ENCODE measurements around the gene SLC1A2.

SLC1A2 gene

DNA sequence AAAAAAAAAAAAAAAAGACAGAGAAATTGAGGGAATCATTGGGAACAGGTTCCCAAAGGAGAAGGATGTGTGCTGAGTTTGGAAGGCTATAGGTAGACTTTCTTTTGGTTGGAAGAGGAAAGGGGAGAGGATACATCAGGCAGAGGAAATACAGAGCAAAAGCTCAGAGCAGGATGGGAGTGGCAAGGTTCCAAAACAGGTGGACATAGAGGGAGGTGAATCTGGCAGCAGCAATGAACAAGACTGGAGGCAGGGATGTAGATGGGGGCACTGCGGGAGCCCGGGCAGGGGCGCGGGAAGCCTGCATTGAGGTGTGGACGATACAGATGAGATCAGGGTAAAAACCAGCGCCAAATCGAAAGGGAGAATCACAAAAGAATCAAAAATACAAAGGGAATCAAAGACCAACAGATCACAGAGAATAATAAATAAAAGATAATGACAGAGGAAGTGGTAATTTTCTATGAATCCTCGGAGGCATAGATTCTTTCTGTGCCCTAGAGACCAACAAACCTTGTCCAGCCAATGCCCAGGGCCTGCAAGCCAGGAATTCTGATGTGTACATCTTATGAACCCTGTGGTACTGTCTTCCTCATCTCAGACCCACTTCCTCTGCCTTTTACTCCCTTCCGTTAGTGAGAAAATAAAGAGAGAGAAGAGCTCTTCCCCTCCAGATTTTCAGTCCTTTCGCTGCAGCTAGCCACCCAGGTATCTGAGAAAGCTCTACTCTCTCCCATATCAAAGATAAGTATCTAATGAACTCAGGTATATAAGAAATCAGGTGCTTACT is 70.3 kb downstream of the SLC1A2 start:
- DNase-seq (ENCODE audit: low read depth in 2 of 2): no peak

DNA sequence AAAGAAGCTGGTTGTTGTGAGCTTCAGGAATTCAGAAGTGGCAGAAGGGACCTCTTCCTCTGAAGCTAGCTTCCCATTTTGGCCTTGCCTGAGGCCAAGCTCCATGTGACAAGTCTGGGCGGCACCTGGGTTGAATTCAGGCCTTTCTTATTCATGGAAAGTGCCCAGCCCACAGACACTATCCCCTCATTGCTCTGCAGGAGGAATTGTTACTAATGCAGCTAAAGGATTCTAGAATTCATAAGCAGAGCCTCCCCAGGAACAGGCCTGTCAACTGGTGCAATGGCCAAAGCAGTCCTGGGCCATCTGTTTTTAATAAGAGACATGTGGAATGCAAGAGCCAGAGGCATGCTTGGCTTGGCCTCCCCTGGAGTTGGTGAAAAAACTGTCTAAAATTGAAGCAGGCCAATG is 71.4 kb downstream of the SLC1A2 start:
- DNase-seq (ENCODE audit: low read depth in 2 of 2): no peak

DNA sequence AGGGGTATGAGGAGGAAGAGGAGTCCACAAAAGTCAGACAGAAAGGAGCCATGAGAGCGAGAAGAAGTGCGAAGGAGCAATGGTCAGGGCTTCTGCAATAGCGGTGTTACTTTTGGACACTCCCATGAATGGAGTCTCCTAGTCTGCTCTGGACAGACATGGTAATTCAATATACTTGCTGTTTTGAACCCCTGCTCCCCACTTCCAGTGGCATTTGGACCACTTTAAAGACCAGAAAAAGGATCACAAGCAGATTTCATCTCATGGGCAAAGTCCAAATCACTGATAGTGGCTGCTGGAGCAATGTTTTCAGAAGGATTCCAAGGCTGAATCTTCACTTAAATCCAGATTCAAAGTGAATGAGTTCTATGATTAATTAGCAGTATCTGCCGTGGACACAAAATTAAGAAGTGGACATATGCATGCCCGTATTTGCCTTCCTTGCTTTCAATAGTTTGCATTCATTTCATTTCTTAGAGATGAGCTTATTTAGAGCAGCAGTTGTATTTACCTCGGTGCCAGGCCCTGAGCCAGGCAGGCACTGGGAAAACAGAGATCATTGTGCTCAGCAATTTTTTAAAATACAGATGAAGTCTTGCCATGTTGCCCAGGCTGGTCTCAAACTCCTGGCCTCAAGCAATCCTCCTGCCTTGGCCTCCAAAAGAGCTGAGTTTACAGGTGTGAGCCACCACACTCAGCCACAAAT is 72.0 kb downstream of the SLC1A2 start:
- no peak for DNase-seq (ENCODE audit: low read depth in 2 of 2)

DNA sequence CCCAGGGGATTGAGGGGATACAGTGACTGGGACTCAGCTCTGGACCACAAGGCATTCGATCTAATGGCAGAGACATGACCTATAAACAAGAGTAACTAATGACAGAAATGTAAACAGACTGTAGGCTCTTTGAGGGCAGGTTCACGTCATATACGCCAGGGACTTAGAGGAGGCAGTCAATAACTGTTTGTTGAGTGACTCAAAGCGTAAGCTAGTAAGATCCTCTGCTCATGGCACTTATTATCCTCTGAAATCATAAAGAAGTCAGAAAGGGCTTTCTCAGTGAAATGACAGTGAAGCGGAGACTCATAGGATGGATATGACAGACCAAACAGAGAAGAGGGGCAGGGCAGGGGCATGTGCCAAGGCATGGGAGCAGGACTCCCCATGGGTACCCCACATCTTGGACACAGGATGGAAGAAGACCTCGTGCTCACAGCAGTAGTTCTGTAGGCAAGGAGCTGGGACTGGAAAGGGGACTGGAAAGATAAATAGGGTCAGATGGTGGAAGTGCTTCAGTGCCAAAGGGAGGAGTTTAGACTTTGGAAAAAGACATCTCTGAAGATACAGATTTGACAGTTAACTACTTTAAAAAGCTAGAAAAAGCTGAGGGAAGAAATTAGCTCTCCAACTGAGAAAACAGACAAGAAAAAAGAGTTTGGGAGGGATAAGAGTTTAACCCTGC is 72.7 kb downstream of the SLC1A2 start:
- no peak for DNase-seq (ENCODE audit: low read depth in 2 of 2)

DNA sequence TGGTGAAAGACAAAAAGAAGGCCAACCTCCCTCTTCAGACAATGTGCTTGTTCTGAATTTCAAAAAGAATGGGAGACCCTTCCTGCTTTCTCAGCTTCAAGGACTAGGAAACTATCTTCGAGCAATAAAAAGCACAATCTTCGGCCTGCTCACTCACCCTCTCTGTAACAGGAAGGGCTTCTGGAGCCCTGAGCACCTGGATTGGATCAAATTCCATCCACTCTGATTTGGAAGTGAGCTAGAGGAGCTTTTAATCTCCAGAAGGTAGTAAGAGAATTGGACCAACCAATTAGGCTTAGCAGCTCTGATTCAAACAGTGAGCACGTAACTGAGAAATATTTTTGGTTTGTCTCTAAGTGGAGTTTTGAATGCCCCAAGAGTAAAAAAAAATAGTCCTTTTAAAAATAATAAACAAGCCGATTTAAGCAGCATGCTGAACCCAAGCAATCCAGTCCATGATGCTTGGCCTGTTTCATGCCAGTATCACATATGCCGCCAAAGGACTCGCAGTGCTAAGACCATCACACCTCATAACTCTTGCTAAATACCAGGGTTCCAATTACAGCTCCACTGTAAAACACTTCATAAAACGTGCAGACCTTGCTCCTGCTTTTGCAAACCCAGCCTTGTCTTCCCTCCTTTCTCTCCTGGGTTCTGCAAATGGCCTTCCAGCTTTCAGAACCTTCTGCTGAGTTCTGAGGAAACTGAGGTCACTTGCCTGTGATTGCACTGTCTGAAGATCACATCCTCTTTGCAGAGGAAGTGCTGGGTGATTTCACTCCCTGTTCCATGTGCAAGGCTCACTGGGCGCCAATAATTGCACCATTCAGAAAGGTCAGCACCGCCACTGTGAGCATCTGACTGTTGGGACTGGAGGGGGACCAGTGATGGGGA is 74.4 kb downstream of the SLC1A2 start:
- no peak for DNase-seq (ENCODE audit: low read depth in 2 of 2)

DNA sequence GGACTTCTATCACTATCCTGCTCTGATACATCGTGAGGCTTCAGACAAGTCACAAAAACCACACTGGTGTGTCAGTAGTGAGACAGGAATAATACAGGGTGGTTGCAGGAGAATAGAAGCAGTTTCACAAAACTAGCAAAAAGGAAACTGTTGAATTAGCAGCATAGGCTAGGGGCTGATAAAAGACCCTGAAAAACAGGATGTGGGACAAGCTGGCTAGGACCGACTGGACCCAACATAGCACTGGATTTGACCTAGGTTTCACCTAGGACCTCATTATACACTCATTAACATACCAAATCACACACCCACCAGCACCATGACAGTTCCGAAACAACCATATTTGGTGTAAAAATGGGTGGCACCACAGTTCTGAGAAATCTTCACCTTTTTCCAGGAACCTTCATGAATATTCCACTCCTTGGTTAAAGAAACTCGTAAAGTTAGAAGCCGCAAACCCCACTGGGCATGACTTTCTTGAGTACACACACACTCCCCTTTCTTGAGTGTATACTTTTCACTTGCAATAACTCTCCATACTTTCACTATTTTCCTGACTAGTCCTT is 76.2 kb downstream of the SLC1A2 start:
- DNase-seq (ENCODE audit: low read depth in 2 of 2): no peak

DNA sequence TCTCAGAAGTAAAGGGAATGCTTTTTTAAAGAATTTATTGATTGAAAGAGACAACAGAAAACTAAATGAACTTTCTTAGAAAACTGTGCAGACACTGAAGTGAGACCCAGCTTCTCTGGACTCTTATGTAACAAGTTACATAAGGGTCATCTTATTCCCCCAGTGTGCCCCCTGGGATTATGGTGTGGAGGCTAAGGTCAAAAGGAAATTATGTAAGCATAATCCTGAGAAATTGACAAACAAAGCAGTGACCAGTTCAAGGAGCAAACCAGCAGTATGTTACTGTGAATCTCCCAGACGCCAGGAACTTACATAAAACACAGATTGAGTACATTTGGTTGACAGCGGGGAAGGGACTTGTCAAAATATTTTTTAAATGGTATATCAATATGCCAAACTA is 78.6 kb downstream of the SLC1A2 start:
- no peak for DNase-seq (ENCODE audit: low read depth in 2 of 2)

DNA sequence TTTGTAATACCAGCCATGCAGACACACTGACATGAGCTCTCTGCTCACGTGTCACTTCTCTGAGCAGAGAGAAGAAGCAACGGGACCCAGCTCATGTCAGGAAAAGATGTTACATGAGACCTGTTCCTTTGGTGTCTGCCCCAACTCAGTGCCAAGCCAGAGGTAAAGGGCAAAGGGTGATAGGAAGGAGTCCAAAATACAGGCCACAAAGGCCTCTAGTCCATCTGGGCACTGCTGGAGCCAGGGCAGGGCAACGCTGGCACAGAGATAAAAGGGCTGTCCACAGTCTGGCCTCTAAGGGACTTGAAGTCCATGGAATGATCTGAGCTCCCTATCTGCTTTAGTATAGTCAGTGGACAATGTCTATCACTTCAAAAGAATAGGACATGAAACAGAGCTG is 79.3 kb downstream of the SLC1A2 start:
- DNase-seq (ENCODE audit: low read depth in 2 of 2): no peak

DNA sequence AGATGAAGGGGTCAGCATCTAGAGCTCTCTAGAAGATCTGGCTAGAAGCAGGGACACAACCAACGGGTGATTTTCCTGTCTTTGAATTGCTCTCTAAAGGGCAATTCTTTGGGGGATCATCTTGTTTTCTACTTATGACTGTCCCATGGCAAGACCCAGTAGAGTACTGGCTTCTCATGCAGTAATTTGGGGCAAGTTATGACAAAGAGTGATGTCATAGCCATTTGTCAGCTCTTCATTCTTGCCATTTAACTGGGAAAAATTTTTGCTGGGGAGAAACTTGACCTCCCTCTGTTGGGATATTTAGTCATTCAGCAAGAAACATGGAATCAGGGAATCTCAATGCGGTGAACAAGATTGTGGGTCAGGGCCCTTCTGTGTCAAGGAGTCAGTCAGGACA is 80.4 kb downstream of the SLC1A2 start:
- DNase-seq (ENCODE audit: low read depth in 2 of 2): no peak

DNA sequence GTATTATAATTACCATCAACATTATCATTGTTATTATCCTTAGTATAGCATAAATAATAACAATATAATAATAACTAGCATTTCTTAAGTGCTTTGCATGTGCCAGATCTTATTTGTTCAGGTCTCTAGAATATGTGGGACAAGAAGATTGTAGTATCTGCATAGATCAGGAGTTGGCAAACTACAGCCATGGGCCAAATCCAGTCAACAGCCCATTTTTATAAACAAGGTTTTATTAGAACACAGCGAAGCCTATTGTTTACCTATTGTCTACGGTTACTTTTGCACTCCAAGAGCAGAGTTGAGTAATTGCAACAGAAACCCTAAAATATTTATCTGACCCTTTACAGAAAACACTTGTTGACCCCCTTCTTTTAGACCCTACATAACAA is 81.4 kb downstream of the SLC1A2 start:
- no peak for DNase-seq (ENCODE audit: low read depth in 2 of 2)

DNA sequence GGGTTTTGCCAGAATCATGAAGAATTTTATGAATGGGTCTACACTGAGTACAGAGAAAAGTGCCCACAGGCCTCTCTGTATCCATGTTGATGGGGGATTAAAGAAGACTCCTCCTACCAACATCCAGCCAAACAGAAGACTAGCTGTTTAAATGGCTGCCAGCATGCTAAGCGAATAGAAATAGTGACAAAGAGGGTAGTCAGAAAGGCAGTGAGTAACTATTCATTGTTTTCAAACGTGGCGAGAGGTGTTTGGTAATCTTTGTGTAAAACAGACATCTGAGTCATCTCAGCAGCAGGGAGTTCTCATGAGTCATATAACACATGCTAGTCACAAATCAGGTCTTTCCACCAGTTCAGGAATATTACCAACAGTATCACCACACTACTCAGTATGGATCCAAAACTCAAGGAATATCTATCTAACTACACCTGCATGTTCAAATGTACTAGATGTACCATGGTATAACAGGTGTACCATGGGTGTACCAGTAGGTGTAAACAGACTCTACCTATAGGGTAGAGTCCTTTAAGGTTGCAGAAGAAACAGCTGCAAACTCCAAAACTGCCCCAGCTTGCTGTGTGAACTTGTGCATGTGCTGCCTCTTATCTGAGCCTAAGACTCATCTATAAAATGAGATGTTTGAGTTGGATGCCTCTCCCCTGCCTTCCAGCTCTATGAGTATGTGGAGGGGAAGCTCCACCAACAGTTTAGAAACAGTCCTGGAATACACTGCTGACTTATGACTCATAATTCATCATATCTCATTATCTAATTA is 82.0 kb downstream of the SLC1A2 start:
- DNase-seq (ENCODE audit: low read depth in 2 of 2): no peak

DNA sequence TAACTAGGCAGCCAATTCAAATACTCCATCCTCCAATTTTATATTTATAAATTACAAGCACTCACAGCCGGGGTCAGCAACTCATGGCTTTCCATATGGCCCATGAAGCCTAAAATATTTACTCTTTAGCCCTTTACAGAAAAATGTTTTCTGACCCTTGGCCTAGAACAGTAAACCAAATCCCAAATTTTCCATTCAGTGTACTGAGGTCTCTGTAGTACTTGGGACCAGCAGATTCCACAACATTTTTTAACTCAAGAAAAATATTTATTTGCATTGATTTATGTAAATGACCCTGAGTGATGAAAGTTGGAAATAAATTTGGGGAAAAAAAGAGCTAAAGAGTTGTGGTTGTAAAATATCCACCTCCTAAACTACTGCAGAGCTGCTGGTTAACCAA is 82.6 kb downstream of the SLC1A2 start:
- DNase-seq (ENCODE audit: low read depth in 2 of 2): no peak

DNA sequence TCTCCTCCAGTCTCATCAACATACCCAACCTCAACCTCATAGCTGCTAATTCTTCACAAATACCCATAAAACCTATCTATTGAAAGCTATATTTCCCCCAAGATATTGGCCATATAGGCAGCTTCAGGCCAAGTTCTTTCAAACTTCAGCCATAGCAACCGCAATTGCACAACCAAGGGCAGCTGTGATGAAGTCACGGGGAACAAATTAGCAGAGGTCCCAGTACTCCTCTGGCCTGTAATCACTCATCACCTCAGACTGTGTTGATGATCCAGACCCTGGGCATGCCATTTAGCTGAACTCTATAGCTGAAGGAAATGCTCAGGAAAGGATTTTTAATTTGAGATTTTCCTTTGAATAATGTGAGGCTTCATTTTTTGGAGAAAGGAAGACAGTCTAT is 84.1 kb downstream of the SLC1A2 start:
- DNase-seq (ENCODE audit: low read depth in 2 of 2): no peak

DNA sequence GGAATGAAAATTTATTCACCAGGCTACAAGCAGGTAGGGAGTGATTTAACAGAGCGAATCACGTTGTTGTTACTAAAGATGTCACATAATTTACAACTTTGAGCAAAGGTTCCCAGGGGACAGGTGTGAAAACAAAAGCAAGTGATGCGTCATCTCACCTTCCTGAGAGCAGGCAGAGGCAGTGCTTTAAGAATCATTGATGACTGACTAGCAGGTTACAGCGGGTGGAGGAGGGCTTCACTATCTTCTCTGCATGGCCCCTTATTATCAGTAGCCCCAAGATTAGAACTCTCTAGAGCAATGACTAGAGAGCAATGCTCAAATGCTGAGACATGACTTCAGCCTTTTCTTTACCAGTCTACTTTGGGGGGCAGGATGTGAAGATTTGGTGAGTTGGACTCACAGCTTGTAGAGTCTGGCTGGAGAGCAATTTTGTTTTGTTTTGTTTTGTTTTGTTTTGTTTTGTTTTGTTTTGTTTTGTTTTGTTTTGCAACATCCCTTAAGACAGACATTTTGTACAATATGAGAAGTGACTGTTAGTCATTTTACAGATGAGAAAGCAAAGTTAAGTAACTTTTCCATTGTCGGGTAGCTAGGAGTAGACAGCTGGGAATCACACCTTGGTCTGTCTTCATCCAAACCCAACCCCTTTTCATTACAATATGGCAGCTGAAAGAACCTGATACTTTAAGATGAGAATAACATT is 84.8 kb downstream of the SLC1A2 start:
- DNase-seq (ENCODE audit: low read depth in 2 of 2): no peak

DNA sequence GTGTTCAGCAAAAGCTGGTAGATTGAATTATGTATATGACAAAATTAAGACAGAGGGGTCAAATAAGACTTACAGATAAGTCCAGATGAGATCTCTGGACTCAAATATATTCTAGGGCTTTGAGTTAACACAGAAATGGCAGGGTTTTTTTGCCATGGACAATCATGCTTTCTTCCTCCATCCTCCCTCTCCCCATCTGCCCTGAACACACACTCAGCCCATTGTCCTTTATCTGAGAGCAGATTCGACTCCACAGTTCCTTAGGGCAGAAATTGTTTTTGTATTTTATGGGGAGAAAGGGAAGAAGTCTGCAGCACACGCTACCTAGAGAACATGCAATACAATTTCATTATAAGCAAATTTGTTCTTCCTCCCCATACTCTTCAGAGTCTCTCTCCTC is 86.8 kb downstream of the SLC1A2 start:
- no peak for DNase-seq (ENCODE audit: low read depth in 2 of 2)

DNA sequence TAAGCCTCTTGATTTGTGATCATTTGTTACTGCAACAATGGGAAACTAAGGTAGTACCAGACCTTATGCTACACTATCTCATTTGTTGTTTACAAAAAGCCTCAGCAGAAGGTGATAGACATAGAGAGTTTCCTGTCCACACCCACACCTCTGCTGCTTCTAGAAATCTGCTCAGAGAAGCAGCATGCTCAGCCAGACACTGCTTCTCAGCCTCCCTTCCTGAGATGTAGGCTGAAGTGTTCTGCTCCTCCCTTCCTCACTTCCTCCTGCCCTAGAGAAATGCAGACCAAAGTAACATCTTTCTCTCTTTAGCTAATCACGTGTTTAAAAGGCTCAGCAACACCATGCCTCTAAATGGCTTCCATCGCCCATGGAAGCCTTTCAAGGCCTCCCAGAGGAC is 88.4 kb downstream of the SLC1A2 start:
- DNase-seq (ENCODE audit: low read depth in 2 of 2): no peak

DNA sequence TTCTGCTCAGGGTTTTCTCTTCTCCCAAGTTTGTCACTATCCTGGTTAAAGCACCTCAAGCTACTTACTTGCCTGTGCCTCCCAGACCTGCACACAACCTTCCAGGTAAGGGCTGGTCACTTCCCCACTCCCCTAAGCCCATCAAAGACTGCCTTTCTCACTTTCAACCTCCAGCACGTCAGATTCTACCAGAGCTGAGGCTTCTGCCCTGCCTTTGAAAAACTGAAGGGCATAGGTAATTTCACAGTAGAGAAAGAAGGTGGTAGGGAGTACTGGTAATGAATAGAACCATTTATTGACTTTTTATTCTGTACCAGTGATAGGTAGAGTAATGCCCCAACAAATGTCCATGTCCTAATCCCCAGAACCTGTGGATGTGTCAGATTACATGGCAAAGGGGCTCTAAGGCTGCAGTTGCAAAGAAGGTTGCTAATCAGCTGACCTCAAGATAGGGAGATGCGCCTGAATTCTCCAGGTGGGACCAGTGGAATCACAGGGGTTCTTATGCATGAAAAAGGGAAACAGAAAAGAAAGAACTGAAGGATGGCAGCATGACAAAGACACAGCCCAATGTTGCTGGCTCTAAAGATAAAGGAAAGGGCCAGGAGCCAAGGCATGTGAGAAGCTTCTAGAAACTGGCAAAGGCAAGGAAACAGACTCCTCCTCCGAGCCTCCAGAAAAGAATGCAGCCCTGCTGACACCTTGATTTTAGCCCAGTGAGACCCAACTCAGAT is 89.0 kb downstream of the SLC1A2 start:
- DNase-seq (ENCODE audit: low read depth in 2 of 2): no peak

DNA sequence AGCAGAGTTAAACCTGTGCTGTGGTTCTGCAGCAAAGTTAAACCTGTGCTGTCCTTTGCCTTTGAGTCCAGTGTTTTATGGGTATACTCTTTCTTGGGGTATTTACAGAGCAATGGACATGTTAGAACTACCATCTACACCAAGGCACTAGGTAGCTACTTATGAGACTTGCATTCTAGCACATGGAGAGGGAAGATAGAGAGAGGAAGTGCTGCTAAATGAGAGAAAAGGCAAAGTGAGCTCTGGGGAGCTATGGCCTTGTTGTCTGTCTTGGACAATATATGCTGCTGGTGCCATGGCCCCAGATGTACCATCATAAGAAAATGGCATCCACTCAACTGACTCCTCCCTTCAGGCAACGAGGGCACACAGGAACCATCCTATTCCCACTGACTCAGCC is 91.5 kb downstream of the SLC1A2 start:
- no peak for DNase-seq (ENCODE audit: low read depth in 2 of 2)

DNA sequence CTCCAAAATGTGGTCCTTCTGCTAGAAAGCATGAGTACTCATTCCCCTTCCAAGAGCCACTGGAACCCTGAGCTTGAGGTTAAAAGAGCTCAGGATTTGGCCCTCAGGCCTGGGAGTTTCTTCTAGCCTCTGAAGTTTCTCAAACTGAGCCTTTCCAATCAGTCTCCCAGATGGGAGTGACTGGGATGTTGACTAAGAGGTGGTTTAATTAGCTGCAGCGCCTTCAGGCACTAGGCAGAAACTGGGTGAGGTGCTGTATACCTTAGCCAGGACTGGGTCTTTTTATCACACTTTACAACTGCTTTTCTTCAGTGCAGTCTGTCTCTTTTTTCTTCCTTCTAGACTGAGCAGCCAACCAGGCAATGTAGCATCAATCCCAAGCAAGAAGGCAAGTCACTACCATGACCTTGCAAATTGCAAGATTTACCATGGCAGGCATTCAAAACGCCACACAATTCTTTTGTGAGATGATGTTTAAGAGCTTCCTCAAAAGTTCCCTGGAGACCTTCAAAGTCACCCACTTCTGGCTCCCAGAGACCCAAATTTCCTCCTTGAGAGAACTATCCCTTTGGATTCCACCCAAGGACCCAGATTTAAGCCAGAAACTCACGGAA is 93.0 kb downstream of the SLC1A2 start:
- no peak for DNase-seq (ENCODE audit: low read depth in 2 of 2)

All from stimulated activated CD8-positive, alpha-beta memory T cell treated with anti-CD3 and anti-CD28 coated beads, Interleukin-7, amount 100 ng/mL, for 1 hour (primary cell).